ENCODE measurements around the gene MSI2.
"Not testable (repeated sequence)": the region's sequence is repeated elsewhere in the genome, so short reads cannot be mapped to it uniquely, and the experiment has no call there.

MSI2 gene

GRCh38 chr17:57493171-57493570 lies 236.8 kb downstream of the MSI2 start:
- H3K36me3 ChIP-seq (ENCODE audit: insufficient read depth, low read length), result no peaks in the 10 kb centered on the region

GRCh38 chr17:57493625-57494024 lies 237.3 kb downstream of the MSI2 start:
- Histone ChIP-seq H3K9ac (ENCODE audit: insufficient read length) (no peak overlapping the region), H3K36me3 (ENCODE audit: insufficient read depth, low read length) (no peaks in the 10 kb centered on the region), H3K9me3 (ENCODE audit: low read depth, low read length) (no peaks in the 10 kb centered on the region), H3K4me3 (no peak overlapping the region), H3K27ac (no peak overlapping the region)
- no peak for DNase-seq (ENCODE audit: low read depth, low spot score)
- TF ChIP-seq EZH2 (IDR thresholded peaks at IDR 0.05), result no peak
- no peak for TF ChIP-seq POLR2AphosphoS5 (IDR thresholded peaks at IDR 0.05; ENCODE audit: borderline replicate concordance, low read depth, low read length)
- no peak for TF ChIP-seq FOXP2 (optimal IDR thresholded peaks at IDR 0.05; ENCODE audit: control extremely low read depth, extremely low read length, insufficient read depth)

More at GRCh38 chr17:57493171-57493570, 236.8 kb downstream of the MSI2 start:
- Histone ChIP-seq H3K27ac (no peak overlapping the region), H3K4me3 (no peak overlapping the region), H3K9ac (ENCODE audit: insufficient read length) (no peak overlapping the region), H3K9me3 (ENCODE audit: low read depth, low read length) (no peaks in the 10 kb centered on the region)
- DNase-seq (ENCODE audit: low read depth, low spot score), result no peak
- TF ChIP-seq POLR2AphosphoS5 (IDR thresholded peaks at IDR 0.05; ENCODE audit: borderline replicate concordance, low read depth, low read length) (no peak), EZH2 (IDR thresholded peaks at IDR 0.05) (no peak)

DNA sequence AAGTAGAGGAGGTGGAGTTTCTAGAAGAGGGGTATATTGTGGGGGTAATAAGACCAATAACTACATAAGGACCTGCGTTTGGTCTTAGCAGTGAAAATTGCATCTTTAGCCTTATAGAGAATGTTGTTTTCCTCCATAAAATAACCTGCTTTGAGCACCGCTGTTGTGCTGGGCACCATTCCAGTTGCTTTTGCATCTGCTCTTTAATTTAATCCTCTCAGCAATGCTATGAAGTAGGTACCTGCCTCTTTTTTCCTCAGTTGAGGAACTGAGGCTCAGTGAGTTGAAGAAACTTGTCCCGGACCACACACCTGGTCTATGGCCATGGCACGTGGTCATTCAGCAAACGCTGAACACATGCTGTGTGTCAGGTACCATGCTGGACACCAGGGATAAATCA lies 238.1 kb downstream of the MSI2 start:
- DNase-seq (ENCODE audit: low read depth, low spot score), result no peak
- H3K9me3 ChIP-seq (ENCODE audit: low read depth, low read length), result no peaks in the 10 kb centered on the region
- H3K36me3 ChIP-seq (ENCODE audit: insufficient read depth, low read length), result no peaks in the 10 kb centered on the region
- H3K4me3 ChIP-seq, result no peak overlapping the region
- no peak overlapping the region for H3K27ac ChIP-seq
- TF ChIP-seq POLR2AphosphoS5 (IDR thresholded peaks at IDR 0.05; ENCODE audit: borderline replicate concordance, low read depth, low read length), result no peak
- no peak for TF ChIP-seq FOXP2 (optimal IDR thresholded peaks at IDR 0.05; ENCODE audit: control extremely low read depth, extremely low read length, insufficient read depth)
- no peak for TF ChIP-seq EZH2 (IDR thresholded peaks at IDR 0.05)
- no peak overlapping the region for H3K9ac ChIP-seq (ENCODE audit: insufficient read length)

- Histone ChIP-seq H3K27ac (no peak overlapping the region), H3K4me3 (no peak overlapping the region), H3K9me3 (ENCODE audit: low read depth, low read length) (no peaks in the 10 kb centered on the region), H3K36me3 (ENCODE audit: insufficient read depth, low read length) (no peaks in the 10 kb centered on the region), H3K9ac (ENCODE audit: insufficient read length) (no peak overlapping the region)
- no peak for DNase-seq (ENCODE audit: low read depth, low spot score)
- TF ChIP-seq POLR2AphosphoS5 (IDR thresholded peaks at IDR 0.05; ENCODE audit: borderline replicate concordance, low read depth, low read length), result no peak
- TF ChIP-seq FOXP2 (optimal IDR thresholded peaks at IDR 0.05; ENCODE audit: control extremely low read depth, extremely low read length, insufficient read depth), result no peak
- TF ChIP-seq EZH2 (IDR thresholded peaks at IDR 0.05), result no peak
Observed at GRCh38 chr17:57495771-57496170, 239.4 kb downstream of the MSI2 start.

DNA sequence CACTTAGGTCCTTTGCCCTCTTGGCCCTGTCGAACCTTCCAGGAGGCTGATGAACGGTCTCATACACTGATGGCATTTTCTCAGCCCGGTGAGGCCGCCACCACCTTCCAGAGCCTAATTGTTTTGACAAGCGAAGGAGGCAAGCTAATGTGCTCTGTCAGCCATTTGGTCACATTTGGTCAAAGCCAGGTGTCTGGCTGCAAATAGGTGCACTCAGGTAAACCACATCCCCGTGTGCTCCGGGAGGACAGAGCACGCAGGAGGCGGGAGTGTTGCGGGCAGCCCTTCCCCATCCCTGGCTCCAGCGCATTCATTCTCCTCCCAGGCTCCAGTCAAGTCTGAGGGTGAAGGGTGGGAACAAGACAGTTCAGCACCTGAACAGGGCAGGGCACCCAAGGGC lies 240.1 kb downstream of the MSI2 start:
- TF ChIP-seq EZH2 (IDR thresholded peaks at IDR 0.05), result no peak
- no peak for TF ChIP-seq FOXP2 (optimal IDR thresholded peaks at IDR 0.05; ENCODE audit: control extremely low read depth, extremely low read length, insufficient read depth)
- TF ChIP-seq POLR2AphosphoS5 (IDR thresholded peaks at IDR 0.05; ENCODE audit: borderline replicate concordance, low read depth, low read length), result no peak
- no peak for DNase-seq (ENCODE audit: low read depth, low spot score)
- Histone ChIP-seq H3K9me3 (ENCODE audit: low read depth, low read length) (no peaks in the 10 kb centered on the region), H3K4me3 (no peak overlapping the region), H3K9ac (ENCODE audit: insufficient read length) (no peak overlapping the region), H3K36me3 (ENCODE audit: insufficient read depth, low read length) (no peaks in the 10 kb centered on the region), H3K27ac (no peak overlapping the region)

- no peak for TF ChIP-seq POLR2AphosphoS5 (IDR thresholded peaks at IDR 0.05; ENCODE audit: borderline replicate concordance, low read depth, low read length)
- no peak for TF ChIP-seq EZH2 (IDR thresholded peaks at IDR 0.05)
- TF ChIP-seq FOXP2 (optimal IDR thresholded peaks at IDR 0.05; ENCODE audit: control extremely low read depth, extremely low read length, insufficient read depth), result no peak
- Histone ChIP-seq H3K27ac (no peak overlapping the region), H3K4me3 (no peak overlapping the region), H3K9me3 (ENCODE audit: low read depth, low read length) (no peaks in the 10 kb centered on the region), H3K36me3 (ENCODE audit: insufficient read depth, low read length) (no peaks in the 10 kb centered on the region), H3K9ac (ENCODE audit: insufficient read length) (no peak overlapping the region)
- no peak for DNase-seq (ENCODE audit: low read depth, low spot score)
Observed at GRCh38 chr17:57498443-57498842, 242.1 kb downstream of the MSI2 start.

GRCh38 chr17:57499221-57499620 lies 242.9 kb downstream of the MSI2 start:
- H3K36me3 ChIP-seq (ENCODE audit: insufficient read depth, low read length); DNase-seq (ENCODE audit: low read depth, low spot score); H3K9me3 ChIP-seq (ENCODE audit: low read depth, low read length); H3K27ac ChIP-seq; H3K9ac ChIP-seq (ENCODE audit: insufficient read length); H3K4me3 ChIP-seq: not testable (repeated sequence)

GRCh38 chr17:57499648-57500049 lies 243.3 kb downstream of the MSI2 start:
- no peak overlapping the region for H3K27ac ChIP-seq
- no peak overlapping the region for H3K9ac ChIP-seq (ENCODE audit: insufficient read length)
- DNase-seq (ENCODE audit: low read depth, low spot score), result no peak
- no peak for TF ChIP-seq POLR2AphosphoS5 (IDR thresholded peaks at IDR 0.05; ENCODE audit: borderline replicate concordance, low read depth, low read length)
- TF ChIP-seq EZH2 (IDR thresholded peaks at IDR 0.05), result no peak
- TF ChIP-seq FOXP2 (optimal IDR thresholded peaks at IDR 0.05; ENCODE audit: control extremely low read depth, extremely low read length, insufficient read depth), result no peak
- no peak overlapping the region for H3K4me3 ChIP-seq
- H3K36me3 ChIP-seq (ENCODE audit: insufficient read depth, low read length), result no peaks in the 10 kb centered on the region
- no peaks in the 10 kb centered on the region for H3K9me3 ChIP-seq (ENCODE audit: low read depth, low read length)

- no peaks in the 10 kb centered on the region for H3K9me3 ChIP-seq (ENCODE audit: low read depth, low read length)
- H3K9ac ChIP-seq (ENCODE audit: insufficient read length), result no peak overlapping the region
- H3K4me3 ChIP-seq, result no peak overlapping the region
- TF ChIP-seq FOXP2 (optimal IDR thresholded peaks at IDR 0.05; ENCODE audit: control extremely low read depth, extremely low read length, insufficient read depth) (no peak), POLR2AphosphoS5 (IDR thresholded peaks at IDR 0.05; ENCODE audit: borderline replicate concordance, low read depth, low read length) (no peak), EZH2 (IDR thresholded peaks at IDR 0.05) (no peak)
- no peak overlapping the region for H3K27ac ChIP-seq
- no peak for DNase-seq (ENCODE audit: low read depth, low spot score)
- H3K36me3 ChIP-seq (ENCODE audit: insufficient read depth, low read length), result no peaks in the 10 kb centered on the region
Observed at GRCh38 chr17:57501016-57501415, 244.7 kb downstream of the MSI2 start.

Data from SK-N-MC (cell line).